CD4-positive, alpha-beta memory T cell (primary cell): ENCODE results near the gene MRPL17. TPM values are rescaled to one million over a fixed set of nuclear protein-coding genes. Genes with fewer than 3 reads are reported as not detected.

Experiments
- CTCF ChIA-PET: fragments of 350-600 bp; sonication (Branson Sonifier 250); formaldehyde crosslinking; loops from one replicate; lab custom pipeline; 2021; ENCODE audit warnings: inconsistent platforms; ENCODE audit not compliant: partially characterized antibody; lab: Charles Lee
- POLR2A ChIA-PET: fragments of 350-600 bp; sonication (Branson Sonifier 250); formaldehyde crosslinking; loops from one replicate; lab custom pipeline; 2021; ENCODE audit not compliant: partially characterized antibody; lab: Charles Lee
- DNase-seq, 5 donors: peaks; one replicate each; pipeline versions ENCODE4 v3.0.0 to v3.0.0-alpha.2; 2020 to 2022; ENCODE audit warnings: mixed read lengths in 1 of 5
- H3K27ac ChIP-seq: one replicate; pipeline ENCODE4 v1.7.0; 2013; ENCODE audit warnings: low read depth, low read length
- H3K27me3 ChIP-seq: 2 replicates; pipeline ENCODE4 v1.7.0; 2013; ENCODE audit warnings: mild to moderate bottlenecking, low read length, moderate library complexity; ENCODE audit not compliant: insufficient read depth
- H3K36me3 ChIP-seq: 2 replicates; pipeline ENCODE4 v1.7.0; 2013; ENCODE audit warnings: mild to moderate bottlenecking, low read length, moderate library complexity; ENCODE audit not compliant: insufficient read depth
- H3K4me1 ChIP-seq: 2 replicates; pipeline ENCODE4 v1.7.0; 2013; ENCODE audit warnings: mild to moderate bottlenecking, low read length, moderate library complexity; ENCODE audit not compliant: insufficient read depth
- H3K4me3 ChIP-seq, 2 donors: one replicate each; pipeline ENCODE4 v1.7.0; 2013; ENCODE audit warnings: low read length in 2 of 2, mild to moderate bottlenecking in 1 of 2
- H3K9me3 ChIP-seq, 2 donors: one replicate each; pipeline ENCODE4 v1.7.0; 2013; ENCODE audit warnings: low read length in 2 of 2, control low read depth in 1 of 2; ENCODE audit not compliant: control insufficient read depth in 1 of 2
- H3K27ac Mint-ChIP-seq, 7 donors: one replicate each; pipeline ENCODE4 v1.8.0; 2020 to 2021; ENCODE audit warnings: mixed read lengths in 7 of 7, mild to moderate bottlenecking in 6 of 7, inconsistent platforms in 3 of 7, moderate library complexity in 3 of 7
- H3K27me3 Mint-ChIP-seq, 2 donors: one replicate each; pipeline ENCODE4 v1.8.0; 2020 to 2021; ENCODE audit warnings: mixed read lengths in 2 of 2
- H3K36me3 Mint-ChIP-seq, 2 donors: one replicate each; pipeline ENCODE4 v1.8.0; 2020 to 2021; ENCODE audit warnings: mixed read lengths in 2 of 2, inconsistent platforms in 1 of 2, mild to moderate bottlenecking in 1 of 2
- H3K4me1 Mint-ChIP-seq, 4 donors: one replicate each; pipeline ENCODE4 v1.8.0; 2020 to 2021; ENCODE audit warnings: mixed read lengths in 4 of 4, mild to moderate bottlenecking in 1 of 4
- H3K4me3 Mint-ChIP-seq, 8 donors: one replicate each; pipeline ENCODE4 v1.8.0; 2020 to 2021; ENCODE audit warnings: mixed read lengths in 8 of 8, mild to moderate bottlenecking in 7 of 8, moderate library complexity in 6 of 8, inconsistent platforms in 3 of 8
- H3K9me3 Mint-ChIP-seq, 8 donors: one replicate each; pipeline ENCODE4 v1.8.0; 2020 to 2021; ENCODE audit warnings: mixed read lengths in 8 of 8, mild to moderate bottlenecking in 5 of 8, inconsistent platforms in 3 of 8, moderate library complexity in 1 of 8
- intact Hi-C: fragments of 100-400 bp; cut with micrococcal nuclease; formaldehyde crosslinking; loops from one replicate; pipeline ENCODE4 v1.15.1; 2023
- polyA plus RNA-seq, 2 donors: library from polyadenylated mRNA; unstranded; fragments of 300-500 nt; fragmentation: Illumina TruSeq; gene quantifications; one replicate each; pipeline ENCODE4 v1.2.3, GENCODE V29; 2021
- total RNA-seq, 2 experiments: library from RNA; stranded (reverse); gene quantifications; one replicate each; pipeline ENCODE4 v1.2.3, GENCODE V29; 2021

The MRPL17 gene
- total and polyA plus RNA-seq, 4 experiments from 2014 or later: 12.7 to 42.6 (median 35.1) TPM

DNA sequence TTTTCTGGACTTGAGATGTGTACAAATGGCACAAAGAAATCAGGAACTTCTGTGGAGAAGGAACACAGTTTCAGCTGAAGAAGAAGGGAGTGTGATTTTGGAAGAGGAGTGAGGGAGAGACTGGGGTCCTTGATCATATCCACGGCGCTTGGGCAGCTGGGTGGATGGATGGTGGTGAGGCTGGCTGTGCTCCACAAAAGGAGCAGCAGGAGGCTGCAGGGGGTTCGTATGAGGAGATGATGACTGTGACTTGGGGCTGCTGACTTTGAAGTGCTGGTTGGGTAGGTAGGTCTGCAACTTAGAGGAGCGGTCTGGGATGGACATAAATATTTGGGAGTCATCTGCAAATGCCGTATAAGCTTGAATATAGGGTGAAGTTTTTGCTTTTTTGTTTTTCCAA lies 26.2 kb downstream of the MRPL17 start:
- no peaks in the 10 kb centered on the region for H3K36me3 Mint-ChIP-seq
- peaks cover 0 to 8% (median 1%) of the 10 kb centered on the region in 4 donors for H3K4me1 Mint-ChIP-seq
- H3K27ac Mint-ChIP-seq: peak overlapping the region; percentile 7 to 76 (median 50)
- peak overlapping the region; percentile 9 to 78 (median 70) for H3K4me3 Mint-ChIP-seq
- H3K9me3 Mint-ChIP-seq: no peaks in the 10 kb centered on the region
- ChIA-PET CTCF (interaction anchor here (1.5 to 3.8 kb wide), 5 partner anchors 11 to 53 kb away, joined by 6 to 19 read pairs (median 13); partner anchors contain the start of genes ILK, MRPL17 and TPP1), POLR2A (interaction anchor here (1.2 to 4.6 kb wide), 5 partner anchors 10 to 53 kb away, joined by 3 to 21 read pairs (median 6); partner anchors contain the start of genes ILK, RRP8, TAF10 and TPP1)
- H3K27me3 Mint-ChIP-seq: peaks cover 0 to 2% of the 10 kb centered on the region in 2 donors
- H3K4me1 ChIP-seq: peaks cover 25% of the 10 kb centered on the region
- H3K4me3 ChIP-seq: no peak overlapping the region
- no peaks in the 10 kb centered on the region for H3K36me3 ChIP-seq
- intact Hi-C loops: no loop called here
- no peak overlapping the region for H3K27ac ChIP-seq
- peaks cover 7% of the 10 kb centered on the region for H3K27me3 ChIP-seq
- no peak for DNase-seq
- no peaks in the 10 kb centered on the region for H3K9me3 ChIP-seq

GRCh38 chr11:6656584-6656915 lies 26.6 kb downstream of the MRPL17 start:
- ChIA-PET CTCF (interaction anchor here (1.5 to 3.8 kb wide), 5 partner anchors 11 to 52 kb away, joined by 6 to 19 read pairs (median 13); partner anchors contain the start of genes ILK, MRPL17 and TPP1), POLR2A (interaction anchor here (1.0 to 4.6 kb wide), 6 partner anchors 10 to 52 kb away, joined by 3 to 21 read pairs (median 6); partner anchors contain the start of genes ILK, RRP8, TAF10 and TPP1)
- Mint-ChIP-seq H3K4me1 (peaks cover 0 to 8% (median 1%) of the 10 kb centered on the region in 4 donors), H3K27me3 (peaks cover 0 to 2% of the 10 kb centered on the region in 2 donors), H3K27ac (peak overlapping the region in 6 of 7 donors; percentile 30 to 76 (median 60)), H3K4me3 (peak overlapping the region; percentile 9 to 78 (median 70)), H3K36me3 (no peaks in the 10 kb centered on the region), H3K9me3 (no peaks in the 10 kb centered on the region)
- no peak for DNase-seq
- intact Hi-C loops: no loop called here
- Histone ChIP-seq H3K27ac (no peak overlapping the region), H3K27me3 (peaks cover 7% of the 10 kb centered on the region), H3K36me3 (no peaks in the 10 kb centered on the region), H3K4me3 (no peak overlapping the region), H3K4me1 (peaks cover 25% of the 10 kb centered on the region), H3K9me3 (no peaks in the 10 kb centered on the region)

DNA sequence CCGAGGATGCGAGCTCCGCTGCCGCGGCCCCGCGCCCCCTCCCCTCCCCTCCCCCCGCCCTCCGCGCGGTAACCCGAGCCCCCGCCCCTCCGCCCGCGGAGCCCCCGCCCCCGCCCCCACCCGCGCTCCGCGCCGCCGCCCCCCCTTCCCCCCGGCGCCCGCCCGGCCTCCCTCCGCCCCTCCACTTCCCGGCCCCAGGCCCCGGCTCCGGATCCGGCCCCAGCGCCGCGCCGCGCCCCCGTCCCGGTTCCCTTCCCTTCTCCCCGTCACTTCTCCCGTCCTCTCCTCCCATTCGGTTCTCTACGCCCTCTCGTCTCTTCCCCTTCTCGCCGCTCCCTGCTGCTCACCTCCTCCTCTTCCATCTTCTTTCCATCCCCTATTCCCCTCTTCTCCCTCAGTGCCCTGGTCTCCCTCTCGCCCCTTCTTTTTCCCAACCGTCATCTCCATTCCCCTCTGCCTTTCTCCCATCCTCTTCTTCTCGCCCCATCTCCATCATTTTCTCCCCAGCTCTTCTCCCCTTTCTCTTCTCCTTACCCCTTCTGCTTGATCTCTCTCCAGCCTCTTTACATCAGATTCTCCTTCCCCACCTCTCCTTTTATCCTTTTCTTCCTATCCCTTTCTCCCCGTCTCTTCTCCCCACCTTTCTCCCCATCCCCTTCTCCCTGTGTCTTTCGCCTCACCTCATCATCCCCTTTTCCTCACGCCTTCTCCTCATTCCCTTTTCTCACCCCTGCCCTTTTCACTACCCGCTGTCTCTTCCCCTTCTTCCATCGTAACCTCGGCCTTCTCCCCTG lies 27.2 kb downstream of the MRPL17 start, which contains the start of gene DCHS1:
DCHS1 (minus strand) TSS at position 20 of the 794 bp plus-strand sequence. CDS start 14,196 bp downstream, outside the sequence.
- ChIA-PET POLR2A (interaction anchor here (1.0 to 4.6 kb wide), 6 partner anchors 9 to 52 kb away, joined by 3 to 21 read pairs (median 8); partner anchors contain the start of genes ILK, RRP8, TAF10 and TPP1), CTCF (interaction anchor here (3.0 to 3.8 kb wide), 3 partner anchors 12 to 37 kb away, joined by 13 to 19 read pairs (median 15); partner anchors contain the start of genes MRPL17 and TPP1)
- Histone ChIP-seq H3K4me3 (peak within 1 kb of the TSS in 1 of 2 donors; percentile 30), H3K27ac (no peak within 1 kb of the TSS), H3K4me1 (peaks cover 25% of the 10 kb centered on the region), H3K9me3 (no peaks in the 10 kb centered on the region), H3K36me3 (no peaks in the 10 kb centered on the region), H3K27me3 (peaks cover 7% of the 10 kb centered on the region)
- Mint-ChIP-seq H3K9me3 (no peaks in the 10 kb centered on the region), H3K4me1 (peaks cover 0 to 8% (median 1%) of the 10 kb centered on the region in 4 donors), H3K27ac (peak within 1 kb of the TSS; percentile 30 to 79 (median 69)), H3K4me3 (peak within 1 kb of the TSS; percentile 67 to 80 (median 74)), H3K27me3 (peaks cover 0 to 2% of the 10 kb centered on the region in 2 donors), H3K36me3 (no peaks in the 10 kb centered on the region)
- intact Hi-C loops: loop anchor here (1.0 kb wide), 1 partner anchor 37 kb away; the partner anchor contains the start of gene TPP1
- peak in 1 of 5 donors; percentile 16 for DNase-seq

DNA sequence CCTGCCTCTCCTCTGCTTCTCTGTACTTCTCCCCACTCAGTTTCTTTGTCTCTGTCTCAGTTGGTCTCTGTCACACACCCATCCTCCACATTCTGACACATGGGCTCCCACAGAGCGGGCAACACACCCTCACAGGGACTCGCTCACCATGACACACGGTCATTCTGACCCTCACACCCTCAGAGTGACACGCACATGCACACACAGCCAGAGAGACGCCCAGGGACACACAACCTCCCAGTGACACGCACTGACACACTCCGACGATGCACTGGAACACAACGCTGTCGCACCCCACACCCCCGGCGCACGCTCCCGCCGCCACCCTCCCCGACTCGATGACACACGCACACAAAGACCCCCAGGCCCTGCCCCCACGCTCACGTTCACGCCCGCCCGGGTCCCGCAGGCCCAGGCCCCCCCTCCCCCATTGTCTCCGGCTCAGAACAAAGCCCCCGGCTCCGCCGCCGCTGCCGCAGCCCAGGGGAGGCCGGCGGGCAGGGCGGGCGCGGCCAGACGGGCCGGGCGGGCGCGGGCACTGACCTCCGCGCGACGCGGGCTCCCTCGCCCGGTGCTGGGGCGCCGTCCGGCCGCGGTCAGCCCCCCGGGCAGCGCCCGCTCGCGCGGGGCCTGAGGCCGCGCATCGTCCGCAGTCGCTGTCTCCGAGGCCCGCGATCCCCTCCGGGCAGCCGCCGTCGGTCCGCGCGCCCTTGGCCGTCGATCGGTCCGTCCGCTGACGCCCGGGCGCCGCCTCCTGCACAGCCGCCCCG lies 27.9 kb downstream of the MRPL17 start:
- Mint-ChIP-seq H3K9me3 (no peaks in the 10 kb centered on the region), H3K27me3 (peaks cover 0 to 2% of the 10 kb centered on the region in 2 donors), H3K4me1 (peaks cover 0 to 8% (median 1%) of the 10 kb centered on the region in 4 donors), H3K36me3 (no peaks in the 10 kb centered on the region), H3K27ac (no peak overlapping the region), H3K4me3 (no peak overlapping the region)
- Histone ChIP-seq H3K27me3 (peaks cover 7% of the 10 kb centered on the region), H3K4me1 (peaks cover 25% of the 10 kb centered on the region), H3K27ac (no peak overlapping the region), H3K4me3 (peak overlapping the region in 1 of 2 donors; percentile 3), H3K36me3 (no peaks in the 10 kb centered on the region), H3K9me3 (no peaks in the 10 kb centered on the region)
- POLR2A ChIA-PET: interaction anchor here (1.2 to 4.6 kb wide), 5 partner anchors 9 to 43 kb away, joined by 3 to 21 read pairs (median 8); partner anchors contain the start of genes MRPL17, TAF10 and TPP1
- intact Hi-C loops: loop anchor here (1.0 kb wide), 1 partner anchor 36 kb away; the partner anchor contains the start of gene TPP1
- peak in 1 of 5 donors; percentile 50 for DNase-seq
- CTCF ChIA-PET: interaction anchor here (3.8 kb wide), 1 partner anchor 28 kb away, joined by 15 read pairs; the partner anchor contains the start of gene MRPL17

DNA sequence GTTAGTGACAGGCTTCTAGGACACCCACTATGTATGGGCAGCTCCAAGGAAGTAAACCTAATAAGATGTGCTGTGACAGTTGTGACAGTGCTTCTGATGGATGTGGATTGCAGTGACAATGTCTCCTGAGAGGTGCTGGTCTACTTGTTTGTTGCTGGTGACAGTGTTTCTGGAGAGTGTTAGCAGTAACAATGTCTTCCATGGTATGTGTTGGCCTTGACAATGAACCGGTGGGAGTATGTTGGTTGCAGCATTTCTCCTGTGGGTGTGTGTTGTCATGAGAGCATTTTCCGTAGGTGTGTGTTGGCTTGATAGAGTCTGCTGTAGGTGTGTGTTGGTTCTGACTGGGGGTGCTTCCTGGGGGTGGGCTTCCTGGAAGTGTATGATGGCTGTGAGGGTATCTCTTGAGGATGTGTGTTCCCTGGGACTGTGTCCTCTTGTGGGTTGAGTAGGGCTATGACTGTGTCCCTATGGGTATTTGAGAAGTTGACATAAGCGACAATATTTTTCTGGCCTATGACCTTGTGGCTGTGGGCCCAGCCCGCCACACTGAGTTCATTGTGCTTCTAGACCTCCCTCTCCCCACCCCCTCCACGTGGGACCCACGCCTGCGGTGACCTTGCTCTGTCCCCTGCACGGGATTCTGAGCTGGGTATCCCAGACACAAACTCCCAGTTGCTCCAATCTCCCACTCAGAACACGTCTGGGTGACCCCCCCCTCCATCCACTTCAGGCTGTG lies 28.7 kb downstream of the MRPL17 start:
- Mint-ChIP-seq H3K27me3 (peaks cover 0 to 2% of the 10 kb centered on the region in 2 donors), H3K4me1 (peaks cover 0 to 8% (median 1%) of the 10 kb centered on the region in 4 donors), H3K27ac (no peak overlapping the region), H3K9me3 (no peaks in the 10 kb centered on the region), H3K36me3 (no peaks in the 10 kb centered on the region), H3K4me3 (no peak overlapping the region)
- DNase-seq: no peak
- Histone ChIP-seq H3K27ac (no peak overlapping the region), H3K4me3 (peak overlapping the region in 1 of 2 donors; percentile 3), H3K27me3 (peaks cover 7% of the 10 kb centered on the region), H3K36me3 (no peaks in the 10 kb centered on the region), H3K9me3 (no peaks in the 10 kb centered on the region), H3K4me1 (peaks cover 25% of the 10 kb centered on the region)
- intact Hi-C loops: loop anchor here (1.0 kb wide), 1 partner anchor 35 kb away; the partner anchor contains the start of gene TPP1
- POLR2A ChIA-PET: interaction anchor here (0.6 to 4.6 kb wide), 7 partner anchors 9 to 42 kb away, joined by 3 to 21 read pairs (median 8); partner anchors contain the start of genes MRPL17, TAF10 and TPP1
- CTCF ChIA-PET: interaction anchor here (0.8 to 1.1 kb wide), 5 partner anchors 10 to 105 kb away, joined by 3 to 5 read pairs (median 3); no protein-coding TSS in a partner anchor

DNA sequence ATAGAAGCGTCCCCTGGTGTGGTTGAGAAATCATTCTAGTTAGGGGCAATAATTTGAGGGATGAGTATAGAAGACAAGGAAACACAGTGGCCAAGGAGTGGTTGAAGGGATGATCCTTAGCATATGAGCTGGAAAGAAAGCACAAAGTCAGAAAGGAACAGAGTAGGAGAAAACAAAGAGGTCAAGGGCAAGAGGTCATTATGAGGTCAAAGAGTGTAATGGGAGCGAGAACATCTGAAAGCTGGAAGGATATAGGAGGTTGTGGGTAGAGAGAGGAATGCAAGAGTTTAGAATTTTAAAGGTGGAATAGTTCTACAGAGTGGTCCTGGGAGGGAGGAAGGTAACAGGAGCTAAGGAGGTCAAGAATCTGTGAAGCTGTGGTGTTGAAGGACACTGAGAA lies 29.5 kb downstream of the MRPL17 start:
- H3K27me3 Mint-ChIP-seq: peaks cover 0 to 2% of the 10 kb centered on the region in 2 donors
- no peaks in the 10 kb centered on the region for H3K36me3 Mint-ChIP-seq
- Histone ChIP-seq H3K36me3 (no peaks in the 10 kb centered on the region), H3K4me3 (no peak overlapping the region), H3K4me1 (peaks cover 25% of the 10 kb centered on the region), H3K9me3 (no peaks in the 10 kb centered on the region), H3K27me3 (peaks cover 7% of the 10 kb centered on the region), H3K27ac (no peak overlapping the region)
- DNase-seq: no peak
- H3K9me3 Mint-ChIP-seq: no peaks in the 10 kb centered on the region
- intact Hi-C loops: no loop called here
- CTCF ChIA-PET: interaction anchor here (0.8 to 1.1 kb wide), 5 partner anchors 9 to 106 kb away, joined by 3 to 5 read pairs (median 3); no protein-coding TSS in a partner anchor
- H3K4me1 Mint-ChIP-seq: peaks cover 0 to 8% (median 1%) of the 10 kb centered on the region in 4 donors
- no peak overlapping the region for H3K27ac Mint-ChIP-seq
- H3K4me3 Mint-ChIP-seq: no peak overlapping the region
- POLR2A ChIA-PET: interaction anchor here (0.6 to 3.0 kb wide), 6 partner anchors 8 to 42 kb away, joined by 3 to 17 read pairs (median 6); partner anchors contain the start of genes MRPL17, TAF10 and TPP1
